Measurements from ENCODE around the gene KIFC3.
"Not testable (repeated sequence)": the region's sequence is repeated elsewhere in the genome, so short reads cannot be mapped to it uniquely, and the experiment has no call there.

The KIFC3 gene

DNA sequence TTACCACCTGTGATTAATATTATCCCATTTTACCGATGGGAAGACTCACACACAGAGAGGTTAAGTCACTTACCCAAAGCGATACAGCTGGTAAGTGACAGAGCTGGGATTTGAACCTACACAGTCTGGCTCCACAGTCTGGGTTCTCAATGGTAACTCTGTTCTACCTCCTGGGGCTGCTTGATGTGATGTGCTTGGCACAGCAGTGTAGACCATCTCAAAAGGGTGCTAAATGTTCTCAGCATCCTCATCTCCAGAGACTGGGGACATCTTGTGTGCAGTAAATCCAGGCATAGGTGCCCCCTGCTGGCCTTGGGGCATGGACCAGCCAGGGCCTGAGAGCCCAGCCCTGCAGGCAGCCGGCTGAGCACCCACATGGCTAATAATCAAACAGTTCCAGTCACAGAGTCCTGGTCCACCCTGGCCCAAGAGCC is 82.1 kb downstream of the KIFC3 start:
- DNase-seq, result peak; percentile 17

DNA sequence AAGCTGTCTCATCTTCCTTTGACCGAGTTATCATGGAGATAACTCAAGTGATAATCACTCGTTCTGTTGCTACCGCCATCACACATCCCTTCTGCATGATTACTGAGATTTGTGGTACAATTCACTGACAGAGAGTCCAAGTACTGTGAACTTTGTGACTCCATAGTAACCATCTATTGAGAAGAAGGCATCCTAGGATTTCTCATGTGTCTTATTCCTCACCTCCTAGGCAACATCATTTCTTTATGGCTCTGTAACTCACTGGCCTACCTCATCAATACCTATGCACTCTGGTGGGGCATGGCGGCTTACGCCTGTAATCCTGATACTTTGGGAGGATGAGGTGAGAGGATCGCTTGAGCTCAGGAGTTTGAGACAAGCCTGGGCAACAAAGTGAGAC is 88.2 kb downstream of the KIFC3 start:
- DNase-seq, result no peak

GRCh38 chr16:57713596-57713995 is 88.7 kb downstream of the KIFC3 start:
- DNase-seq, result no peak

DNA sequence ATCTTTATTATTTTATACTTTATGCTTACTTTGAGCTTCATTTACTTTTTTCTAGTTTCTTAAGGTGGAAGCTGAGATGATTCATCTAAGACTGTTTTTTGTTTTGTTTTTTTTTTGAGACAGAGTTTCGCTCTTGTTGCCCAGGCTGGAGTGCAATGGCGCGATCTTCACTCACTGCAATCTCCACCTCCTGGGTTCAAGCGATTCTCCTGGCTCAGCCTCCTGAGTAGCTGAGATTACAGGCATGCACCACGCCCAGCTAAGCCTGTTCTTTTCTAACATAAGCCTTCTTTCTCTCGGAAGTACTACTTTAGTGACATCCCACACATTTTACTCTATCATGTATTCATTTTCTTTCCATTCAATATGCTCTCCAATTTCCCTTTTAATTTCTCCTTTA is 89.7 kb downstream of the KIFC3 start:
- DNase-seq, result not testable (repeated sequence)

DNA sequence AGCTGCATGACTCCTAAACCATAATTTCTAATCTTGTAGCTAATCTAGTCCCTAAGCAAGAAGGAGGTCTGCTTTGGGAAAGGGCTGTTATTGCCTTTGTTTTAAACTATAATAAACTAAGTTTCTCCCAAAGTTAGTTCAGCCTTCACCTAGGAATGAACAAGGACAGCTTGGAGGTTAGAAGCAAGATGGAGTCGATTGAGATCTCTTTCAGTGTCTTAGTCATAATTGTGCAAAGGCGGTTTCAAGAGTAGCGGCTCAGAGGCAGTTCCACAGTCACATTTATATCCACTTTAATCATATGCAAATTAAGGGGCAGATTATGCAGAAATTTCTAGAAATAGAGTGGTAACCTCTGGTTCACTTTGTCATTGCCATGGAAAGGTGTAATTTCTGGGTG is 90.3 kb downstream of the KIFC3 start:
- DNase-seq, result no peak

- no peak for DNase-seq
These were observed 90.9 kb downstream of the KIFC3 start for GRCh38 chr16:57711346-57711745.

GRCh38 chr16:57709663-57710062 is 92.6 kb downstream of the KIFC3 start:
- DNase-seq, result no peak

Measured in NCI-H1092 (cell line).